ENCODE results near the gene DENND2A.

Gene DENND2A

DNA sequence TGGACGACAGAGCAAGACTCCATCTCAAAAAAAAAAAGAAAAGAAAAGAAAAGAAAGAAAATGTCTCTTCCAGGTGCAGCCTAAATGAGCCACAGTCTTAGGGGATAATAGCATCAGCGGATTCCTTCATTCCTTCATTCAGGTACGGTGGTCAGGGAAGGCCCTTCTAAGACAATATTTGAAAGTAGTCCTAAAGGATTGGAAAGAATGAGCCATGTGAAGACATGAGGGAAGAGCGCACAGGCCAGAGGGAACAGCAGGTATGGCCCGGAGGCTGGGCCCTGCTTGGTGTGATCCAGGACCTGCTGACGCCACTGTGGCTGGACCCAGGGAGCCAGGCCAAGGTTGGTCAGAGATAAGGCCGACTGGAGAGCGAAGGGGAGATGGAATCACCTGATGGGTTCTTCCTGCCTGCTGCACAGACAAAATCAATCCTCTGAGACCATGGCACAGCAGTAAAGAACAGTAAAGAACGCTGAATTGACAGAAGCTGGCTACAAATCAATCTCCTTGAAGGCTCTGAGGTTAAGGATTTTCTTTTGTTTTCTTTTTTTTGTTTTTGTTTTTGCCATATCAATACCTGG lies 145.0 kb downstream of the DENND2A start:
- no peak for DNase-seq

DNA sequence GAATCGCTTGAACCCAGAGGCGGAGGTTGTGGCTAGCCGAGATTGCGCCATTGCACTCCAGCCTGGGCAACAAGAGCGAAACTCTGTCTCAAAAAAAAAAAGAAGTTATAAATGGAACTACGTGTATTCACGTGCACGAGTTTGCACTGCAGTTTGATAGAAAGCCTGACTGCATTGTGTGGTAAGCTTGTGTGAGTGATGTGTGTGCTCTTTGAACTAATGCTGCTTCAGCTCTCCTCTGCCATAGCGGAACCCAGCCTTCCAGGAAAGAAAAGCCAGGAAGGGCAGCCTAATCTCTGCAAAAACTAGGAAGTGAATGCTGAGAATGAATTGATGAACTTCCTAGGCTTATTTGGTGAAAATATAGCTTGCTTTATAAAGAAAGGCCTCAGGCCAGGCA lies 145.7 kb downstream of the DENND2A start:
- no peak for DNase-seq

DNA sequence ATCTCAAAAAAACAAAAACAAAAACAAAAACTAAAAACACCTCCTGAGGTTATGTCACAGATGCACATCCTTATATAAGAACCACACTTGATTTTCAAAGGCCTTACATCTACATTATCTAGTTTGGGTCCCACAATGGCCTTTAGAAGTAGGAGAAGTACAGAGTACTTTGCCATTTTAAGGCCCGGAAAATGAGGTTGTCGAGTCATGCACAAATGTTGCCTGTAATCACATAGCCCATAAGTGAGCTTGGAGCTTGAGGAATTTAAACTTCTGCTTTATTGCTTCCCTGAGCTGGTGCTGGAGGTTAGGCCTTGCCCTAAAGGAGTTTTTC lies 151.6 kb downstream of the DENND2A start:
- DNase-seq = no peak

DNA sequence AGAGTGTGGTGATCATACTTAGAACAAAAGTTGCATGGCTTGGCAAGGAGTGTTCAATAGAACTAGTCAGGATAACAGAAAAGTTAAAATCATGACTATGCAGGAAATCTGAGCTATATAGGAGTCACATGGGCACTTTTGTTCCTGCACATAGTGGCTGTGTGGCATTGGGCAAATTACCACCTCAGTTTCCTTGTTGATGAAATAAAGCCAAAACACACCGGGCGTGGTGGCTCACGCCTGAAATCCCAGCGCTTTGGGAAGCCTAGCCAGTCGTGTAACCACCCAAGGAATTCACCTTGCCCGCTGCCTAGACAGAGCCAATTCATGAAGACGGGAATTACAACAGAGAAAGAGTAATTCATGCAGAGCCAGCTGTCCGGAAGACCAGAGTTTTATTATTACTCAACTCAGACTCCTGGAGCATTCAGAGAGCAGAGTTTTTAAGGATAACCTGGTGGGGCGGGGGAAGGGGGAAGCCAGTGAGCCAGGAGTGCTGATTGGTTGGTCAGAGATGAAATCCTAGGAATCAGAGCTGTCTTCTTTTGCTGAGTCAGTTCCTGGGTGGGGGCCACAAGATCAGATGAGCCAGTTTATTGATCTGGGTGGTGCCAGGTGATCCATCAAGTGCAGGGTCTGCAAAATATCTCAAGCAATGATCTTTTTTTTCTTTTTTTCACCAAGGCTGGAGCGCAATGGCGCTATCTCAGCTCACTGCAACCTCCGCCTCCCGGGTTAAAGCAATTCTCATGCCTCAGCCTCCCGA lies 154.9 kb downstream of the DENND2A start:
- no peak for DNase-seq

DNA sequence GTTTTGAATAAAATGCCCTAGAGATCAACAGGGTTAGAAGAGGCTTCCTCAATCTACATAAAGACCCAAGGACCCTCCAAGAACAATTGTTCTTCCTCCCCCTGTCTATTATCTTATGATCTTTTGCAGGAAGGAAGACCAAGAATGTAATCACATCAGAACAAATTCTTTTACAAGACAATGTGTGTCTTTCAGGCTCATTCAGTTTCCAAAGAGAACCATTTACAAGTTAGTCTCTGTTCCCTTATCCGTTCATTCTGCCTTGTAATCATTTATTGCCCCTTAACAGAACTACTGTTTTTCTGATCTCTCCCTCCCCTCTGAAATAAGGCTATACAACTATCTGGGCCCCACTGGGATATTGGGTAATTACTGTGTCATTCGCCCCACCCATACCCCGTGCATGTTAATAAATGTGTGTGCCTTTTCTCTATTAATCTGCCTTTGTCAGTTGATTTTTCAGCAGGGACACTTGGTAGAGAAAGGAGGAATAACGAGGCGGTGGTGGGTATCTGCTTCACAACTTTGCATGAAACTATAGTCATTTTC lies 155.6 kb downstream of the DENND2A start:
- DNase-seq = no peak

DNA sequence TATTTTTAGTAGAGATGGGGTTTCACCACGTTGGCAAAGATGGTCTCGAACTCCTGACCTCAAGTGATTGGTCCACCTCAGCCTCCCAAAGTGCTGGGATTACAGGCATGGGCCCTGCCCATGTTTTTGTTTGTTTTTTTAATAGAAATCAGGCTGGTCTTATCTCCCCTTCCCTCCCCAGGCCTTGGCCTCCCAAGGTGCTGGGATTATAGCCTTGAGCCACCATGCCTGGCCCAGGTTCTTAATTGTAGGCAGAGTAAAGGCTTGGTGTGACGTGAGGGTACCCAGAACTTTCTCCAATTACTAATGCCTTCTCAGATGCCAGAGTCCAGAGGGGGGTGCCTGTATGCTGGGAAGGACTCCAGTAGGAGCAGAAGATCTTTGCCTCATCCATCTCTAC lies 156.1 kb downstream of the DENND2A start:
- no peak for DNase-seq

DNA sequence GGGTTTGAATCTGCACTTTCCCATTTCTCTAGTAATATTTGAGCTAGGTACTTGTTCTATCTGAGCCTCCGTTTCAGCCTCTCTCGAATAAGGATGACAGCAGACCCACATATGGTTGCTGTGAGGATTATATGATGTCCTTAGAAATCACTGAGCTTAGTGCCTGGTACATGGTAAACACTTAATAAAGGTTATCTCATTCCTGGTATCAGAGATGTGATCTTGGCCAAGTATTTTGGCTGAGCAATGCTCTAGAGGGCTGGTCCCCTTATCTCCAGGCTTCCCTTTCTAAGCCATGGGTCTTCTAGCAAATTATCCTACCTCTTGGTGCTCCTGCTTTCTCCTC lies 160.9 kb downstream of the DENND2A start:
- DNase-seq = no peak

DNA sequence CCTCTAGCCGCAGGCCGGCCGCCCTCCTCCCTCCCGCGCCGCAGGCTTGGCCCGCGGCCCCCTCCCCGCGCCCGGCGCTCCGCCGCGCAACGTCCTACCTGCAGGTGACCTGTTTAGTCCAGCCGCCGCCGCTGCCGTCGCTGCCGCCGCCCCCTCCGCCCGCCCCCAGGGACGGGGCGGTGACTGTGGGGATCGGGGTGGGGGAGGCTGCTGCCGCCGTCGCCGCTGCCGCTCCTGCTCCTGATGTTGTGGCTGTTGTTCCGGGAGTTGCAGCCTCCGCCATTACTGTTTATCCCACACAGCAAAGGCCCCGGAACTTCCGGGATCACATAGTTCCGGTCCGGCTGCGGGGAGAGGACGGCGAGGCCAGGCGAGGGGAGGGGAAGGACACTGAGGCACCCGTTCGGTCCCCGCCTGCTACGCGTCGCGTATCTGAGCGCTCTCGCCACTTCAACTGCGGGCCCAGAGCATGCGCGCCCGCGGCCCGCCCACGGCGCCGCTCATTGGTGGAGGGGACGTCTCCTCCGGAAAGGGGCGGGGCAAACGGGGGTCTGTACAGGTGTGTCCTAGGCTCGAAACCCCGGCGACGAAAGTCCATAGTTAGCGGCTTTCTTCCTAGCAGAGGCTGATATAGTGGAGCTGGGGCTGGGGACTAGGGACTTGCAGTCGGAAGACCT lies 161.4 kb downstream of the DENND2A start, which contains the start of gene MKRN1:
Gene MKRN1 (minus strand): TSS at position 444 of the 677 bp plus-strand sequence. CDS start 161 bp downstream, at position 283.
- peak; percentile 67 to 90 (median 76) for DNase-seq

DNA sequence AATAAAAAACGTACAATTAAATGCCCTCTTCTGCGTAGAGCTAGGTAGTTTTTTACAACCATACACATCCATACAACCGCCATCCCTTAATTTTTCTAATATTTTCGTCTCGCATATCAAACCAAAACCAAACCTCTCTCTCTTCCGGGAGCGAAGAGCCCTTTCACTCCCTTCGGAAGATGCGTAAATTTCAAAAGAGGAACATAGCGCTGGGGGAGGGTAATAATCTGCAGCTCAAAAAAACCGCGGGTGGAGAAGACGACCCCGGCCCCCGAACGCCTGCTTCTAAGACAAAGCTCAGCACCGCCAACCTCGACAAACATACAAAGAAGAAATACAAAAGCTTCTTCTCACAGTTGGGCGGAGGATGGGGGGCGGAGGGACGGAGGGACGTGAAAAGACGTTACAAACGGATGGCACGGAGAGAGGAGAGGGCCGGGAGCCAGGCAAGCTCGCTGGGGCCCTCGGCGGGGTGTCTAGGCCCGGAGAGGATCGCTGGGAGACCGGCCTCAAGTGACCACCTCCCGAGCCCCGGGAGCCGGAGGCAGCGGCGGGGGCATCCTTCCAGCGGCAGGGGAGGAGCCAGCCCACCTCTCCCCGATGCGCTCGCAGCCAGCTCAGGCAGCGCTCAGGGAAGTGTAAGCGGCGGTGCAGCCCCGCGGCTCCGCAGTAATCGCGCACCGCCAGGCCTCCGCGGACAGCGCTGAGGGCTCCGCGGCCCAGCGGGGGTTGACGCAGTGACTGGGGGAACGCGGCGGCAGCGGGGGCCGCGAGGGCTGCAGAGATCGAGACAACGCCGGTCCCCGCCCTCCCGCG lies 162.2 kb downstream of the DENND2A start:
- peak in 3 of 4 experiments; percentile 3 to 59 (median 34) for DNase-seq

DNA sequence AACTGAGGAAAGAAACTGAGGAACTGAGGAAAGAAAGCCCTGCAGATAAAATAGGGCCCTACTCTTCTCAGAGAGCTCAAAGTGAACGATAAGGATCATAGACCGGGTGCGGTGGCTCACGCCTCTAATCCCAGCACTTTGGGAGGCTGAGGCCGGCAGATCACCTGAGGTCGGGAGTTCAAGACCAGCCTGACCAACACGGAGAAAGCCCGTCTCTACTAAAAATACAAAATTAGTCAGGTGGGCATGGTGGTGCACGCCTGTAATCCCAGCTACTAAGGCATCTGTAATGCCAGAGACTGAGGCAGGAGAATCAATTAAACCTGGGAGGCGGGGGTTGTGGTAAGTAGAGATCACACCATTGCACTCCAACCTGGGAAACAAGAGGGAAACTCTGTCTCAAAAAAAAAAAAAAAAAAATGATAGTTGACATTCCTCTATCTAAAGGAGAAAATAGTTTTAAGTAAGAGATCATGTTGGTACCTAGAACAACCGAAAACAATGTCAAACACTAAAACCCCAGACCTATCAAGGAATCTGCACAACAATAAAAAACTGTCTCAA lies 163.8 kb downstream of the DENND2A start:
- DNase-seq = no peak

DNA sequence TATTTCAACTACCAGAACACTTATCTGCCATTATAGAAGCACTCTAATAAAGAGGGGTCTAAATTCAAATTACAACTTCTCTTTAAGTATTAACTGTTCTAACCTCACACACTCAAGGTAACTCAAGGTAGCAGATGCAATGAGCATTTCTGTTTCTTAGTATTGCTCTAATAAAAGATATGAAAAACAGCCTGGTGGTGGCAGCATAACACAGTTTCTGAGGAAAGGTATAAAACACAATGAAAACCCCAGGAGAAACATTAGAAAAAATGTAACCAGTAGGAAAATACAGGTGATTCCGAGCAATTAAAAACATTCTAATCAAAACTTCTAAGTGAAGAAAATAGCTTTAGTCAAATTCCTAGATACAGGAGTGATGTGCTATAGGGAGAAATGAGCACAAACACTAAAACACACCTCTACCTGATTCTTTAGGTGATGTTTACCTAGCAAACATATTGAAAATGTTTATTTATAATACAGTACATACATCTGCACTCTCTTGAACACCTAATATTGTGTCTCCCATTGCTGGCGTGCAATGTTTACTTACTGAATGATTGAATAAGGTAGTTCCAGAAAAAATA lies 164.8 kb downstream of the DENND2A start:
- peak in 1 of 4 experiments; percentile 28 for DNase-seq
